H9 (cell line): ENCODE results near the gene TRIM44. TPM values are rescaled to one million over a fixed set of nuclear protein-coding genes. Genes with fewer than 3 reads are reported as not detected.

ENCODE experiments used
- DNase-seq: peaks from one replicate; pipeline ENCODE4 v3.0.0-alpha.2; 2017
- H2AFZ ChIP-seq: one replicate; pipeline ENCODE4 v1.6.1; 2013; ENCODE audit warnings: mild to moderate bottlenecking, low read length, control low read depth, moderate library complexity
- H2AK5ac ChIP-seq: 2 replicates; pipeline ENCODE4 v1.6.1; 2013; ENCODE audit warnings: low read length, control low read depth, mixed read lengths; ENCODE audit not compliant: insufficient read length
- H2BK120ac ChIP-seq: one replicate; pipeline ENCODE4 v1.6.1; 2013; ENCODE audit warnings: low read depth, mild to moderate bottlenecking, low read length, control low read depth, inconsistent platforms; ENCODE audit not compliant: poor library complexity, severe bottlenecking
- H2BK12ac ChIP-seq: 2 replicates; pipeline ENCODE4 v1.6.1; 2013; ENCODE audit warnings: low read length, control low read depth, mixed read lengths, low read depth; ENCODE audit not compliant: insufficient read length
- H2BK15ac ChIP-seq: 2 replicates; pipeline ENCODE4 v1.6.1; 2013; ENCODE audit warnings: low read depth, low read length, control low read depth
- H2BK20ac ChIP-seq: one replicate; pipeline ENCODE4 v1.6.1; 2013; ENCODE audit warnings: low read depth, mild to moderate bottlenecking, low read length, control low read depth, inconsistent platforms; ENCODE audit not compliant: poor library complexity, severe bottlenecking
- H2BK5ac ChIP-seq: 2 replicates; pipeline ENCODE4 v1.6.1; 2013; ENCODE audit warnings: low read length, control low read depth, mixed read lengths; ENCODE audit not compliant: insufficient read length
- H3K14ac ChIP-seq: 2 replicates; pipeline ENCODE4 v1.6.1; 2013; ENCODE audit warnings: low read length, control low read depth; ENCODE audit not compliant: insufficient read depth
- H3K18ac ChIP-seq: 2 replicates; pipeline ENCODE4 v1.6.1; 2013; ENCODE audit warnings: low read depth, mild to moderate bottlenecking, mixed read lengths, low read length, control low read depth; ENCODE audit not compliant: insufficient read length
- H3K23ac ChIP-seq: 2 replicates; pipeline ENCODE4 v1.6.1; 2013; ENCODE audit warnings: low read length, control low read depth, mixed read lengths, low read depth; ENCODE audit not compliant: insufficient read length
- H3K23me2 ChIP-seq: 2 replicates; pipeline ENCODE4 v1.6.1; 2013; ENCODE audit warnings: low read depth, mild to moderate bottlenecking, mixed read lengths, low read length, control low read depth; ENCODE audit not compliant: insufficient read length, poor library complexity, severe bottlenecking
- H3K27ac ChIP-seq: 2 replicates; pipeline ENCODE4 v1.5.1; 2013; ENCODE audit warnings: low read length, control low read depth, mixed read lengths, low read depth; ENCODE audit not compliant: insufficient read length
- H3K27me3 ChIP-seq: 2 replicates; pipeline ENCODE4 v1.6.1; 2013; ENCODE audit warnings: low read length, control low read depth, inconsistent platforms; ENCODE audit not compliant: insufficient read depth
- H3K4ac ChIP-seq: 2 replicates; pipeline ENCODE4 v1.6.1; 2013; ENCODE audit warnings: low read depth, mild to moderate bottlenecking, control low read depth, inconsistent platforms, low read length, moderate library complexity
- H3K4me1 ChIP-seq: 2 replicates; pipeline ENCODE4 v1.6.1; 2013; ENCODE audit warnings: low read length, control low read depth, inconsistent platforms; ENCODE audit not compliant: insufficient read depth
- H3K4me2 ChIP-seq: 2 replicates; pipeline ENCODE4 v1.6.1; 2013; ENCODE audit warnings: low read length, control low read depth, mixed read lengths; ENCODE audit not compliant: insufficient read length, insufficient read depth
- H3K56ac ChIP-seq: 2 replicates; pipeline ENCODE4 v1.6.1; 2013; ENCODE audit warnings: low read depth, mild to moderate bottlenecking, mixed read lengths, low read length, control low read depth; ENCODE audit not compliant: insufficient read length
- H3K79me1 ChIP-seq: 2 replicates; pipeline ENCODE4 v1.6.1; 2013; ENCODE audit warnings: low read depth, mild to moderate bottlenecking, moderate library complexity, low read length, control low read depth, inconsistent platforms; ENCODE audit not compliant: insufficient read depth, poor library complexity, severe bottlenecking
- H3K79me2 ChIP-seq: 2 replicates; pipeline ENCODE4 v1.6.1; 2013; ENCODE audit warnings: low read length, control low read depth, inconsistent platforms; ENCODE audit not compliant: insufficient read depth
- H3K9ac ChIP-seq: 2 replicates; pipeline ENCODE4 v1.6.1; 2013; ENCODE audit warnings: low read length, control low read depth, mixed read lengths; ENCODE audit not compliant: insufficient read length; ENCODE audit errors: extremely low read depth
- H3K9me3 ChIP-seq: one replicate; pipeline ENCODE4 v1.6.1; 2013; ENCODE audit warnings: low read depth, low read length, inconsistent platforms; ENCODE audit not compliant: control insufficient read depth
- H3T11ph ChIP-seq: one replicate; pipeline ENCODE4 v1.6.1; 2013; ENCODE audit warnings: mild to moderate bottlenecking, low read length, control low read depth, inconsistent platforms
- H4K20me1 ChIP-seq: one replicate; pipeline ENCODE4 v1.6.1; 2013; ENCODE audit not compliant: control insufficient read depth, insufficient read length, insufficient read depth
- H4K5ac ChIP-seq: 2 replicates; pipeline ENCODE4 v1.6.1; 2013; ENCODE audit warnings: low read depth, mild to moderate bottlenecking, mixed read lengths, low read length, control low read depth; ENCODE audit not compliant: insufficient read length
- H4K8ac ChIP-seq: replicated peaks from 2 replicates; pipeline ENCODE4 v1.6.1; 2013; ENCODE audit warnings: low read length, control low read depth, mixed read lengths, low read depth; ENCODE audit not compliant: insufficient read length
- H4K91ac ChIP-seq: 2 replicates; pipeline ENCODE4 v1.6.1; 2013; ENCODE audit warnings: low read depth, mild to moderate bottlenecking, moderate library complexity, mixed read lengths, low read length, control low read depth; ENCODE audit not compliant: insufficient read length
- H3K27ac Mint-ChIP-seq, 3 experiments: 2 replicates in 2 of 3; 3 replicates in 1 of 3; pipeline ENCODE4 v1.8.0; 2020 to 2021; ENCODE audit warnings: mixed read lengths in 3 of 3, mild to moderate bottlenecking in 1 of 3, moderate library complexity in 1 of 3
- H3K27me3 Mint-ChIP-seq: 2 replicates; pipeline ENCODE4 v1.8.0; 2021; ENCODE audit warnings: low read depth, mild to moderate bottlenecking, moderate library complexity, mixed read lengths
- H3K36me3 Mint-ChIP-seq, 3 experiments: 2 replicates in 2 of 3; 3 replicates in 1 of 3; pipeline ENCODE4 v1.8.0; 2020 to 2021; ENCODE audit warnings: low read depth in 3 of 3, mixed read lengths in 3 of 3; ENCODE audit not compliant: insufficient read depth in 1 of 3
- H3K4me1 Mint-ChIP-seq, 2 experiments: 2 replicates each; pipeline ENCODE4 v1.8.0; 2020; ENCODE audit warnings: mixed read lengths in 2 of 2
- H3K4me3 Mint-ChIP-seq, 2 experiments: 2 replicates in 1 of 2; 3 replicates in 1 of 2; pipeline ENCODE4 v1.8.0; 2020 to 2021; ENCODE audit warnings: mild to moderate bottlenecking in 2 of 2, mixed read lengths in 2 of 2, moderate library complexity in 1 of 2
- H3K9me3 Mint-ChIP-seq, 2 experiments: 2 replicates in 1 of 2; 3 replicates in 1 of 2; pipeline ENCODE4 v1.8.0; 2020; ENCODE audit warnings: mild to moderate bottlenecking in 2 of 2, mixed read lengths in 2 of 2, moderate library complexity in 1 of 2
- CTCF ChIP-seq: fragments of 200-600 bp; sonication (generic); conservative IDR thresholded peaks from 3 replicates; pipeline ENCODE4 v1.8.0; 2021; ENCODE audit warnings: antibody characterized with exemption, mild to moderate bottlenecking
- WGBS: extraction: QIAGEN DNeasy Blood & Tissue Kit; methylation state at CpG from one replicate; pipeline ENCODE4 v1.1.7; 2013; ENCODE audit warnings: missing lambda C conversion rate, low lambda C conversion rate, mixed read lengths; ENCODE audit not compliant: insufficient read length; ENCODE audit errors: extremely low coverage; 5-methylcytosine and 5-hydroxymethylcytosine counted together
- total RNA-seq: library from RNA; stranded (reverse); gene quantifications from 2 replicates; pipeline ENCODE4 v1.2.1, GENCODE V29; 2021

The TRIM44 gene
- total RNA-seq, 1 experiment from 2014 or later = 37.7 TPM

- Histone ChIP-seq H3K27me3 (no peaks in the 10 kb centered on the region), H3K4me1 (no peaks in the 10 kb centered on the region), H4K5ac (no peak overlapping the region), H3K79me2 (no peaks in the 10 kb centered on the region), H2BK15ac (no peak overlapping the region), H3K18ac (no peak overlapping the region), H3K56ac (no peak overlapping the region), H2AFZ (no peak overlapping the region), H3K23ac (no peak overlapping the region), H3K9ac (no peak overlapping the region), H2BK12ac (no peak overlapping the region), H3K4ac (no peak overlapping the region), H4K8ac (no peak overlapping the region), H2AK5ac (no peak overlapping the region), H4K20me1 (no peaks in the 10 kb centered on the region), H3K4me2 (no peak overlapping the region), H2BK120ac (no peak overlapping the region), H3T11ph (no peak overlapping the region), H3K27ac (no peak overlapping the region), H3K14ac (no peak overlapping the region), H3K79me1 (no peaks in the 10 kb centered on the region), H2BK5ac (no peak overlapping the region), H3K9me3 (no peaks in the 10 kb centered on the region), H4K91ac (no peak overlapping the region), H3K23me2 (no peaks in the 10 kb centered on the region), H2BK20ac (no peak overlapping the region)
- Mint-ChIP-seq H3K36me3 (no peaks in the 10 kb centered on the region), H3K4me1 (peaks cover 4 to 7% of the 10 kb centered on the region in 2 experiments), H3K4me3 (no peak overlapping the region), H3K27ac (no peak overlapping the region), H3K27me3 (peaks cover 8% of the 10 kb centered on the region), H3K9me3 (no peaks in the 10 kb centered on the region)
- WGBS = no CpG with 5 or more reads among the region's 4 CpGs
- DNase-seq = no peak
- TF ChIP-seq CTCF = no peak
Measured at GRCh38 chr11:35848616-35849015, 186.0 kb downstream of the TRIM44 start.
